Neural crest cell (in vitro differentiated cells): ENCODE results near the gene TCEAL3. TPM values are rescaled to one million over a fixed set of nuclear protein-coding genes. Genes with fewer than 3 reads are reported as not detected.
"Not testable (repeated sequence)": the region's sequence is repeated elsewhere in the genome, so short reads cannot be mapped to it uniquely, and the experiment has no call there.

Experiments used
- DNase-seq: peaks from one replicate; pipeline ENCODE4 v3.0.0; 2021; ENCODE audit warnings: low read depth, mixed read lengths, low spot score
- H3K27ac Mint-ChIP-seq: one replicate; pipeline ENCODE4 v1.8.0; 2021; ENCODE audit warnings: mild to moderate bottlenecking, mixed read lengths; ENCODE audit not compliant: unreplicated experiment
- H3K27me3 Mint-ChIP-seq: 2 replicates; pipeline ENCODE4 v1.8.0; 2021; ENCODE audit warnings: low read depth, mild to moderate bottlenecking, mixed read lengths
- H3K36me3 Mint-ChIP-seq: 2 replicates; pipeline ENCODE4 v1.8.0; 2021; ENCODE audit warnings: low read depth, mild to moderate bottlenecking, mixed read lengths
- H3K4me1 Mint-ChIP-seq: 2 replicates; pipeline ENCODE4 v1.8.0; 2021; ENCODE audit warnings: mixed read lengths
- H3K4me3 Mint-ChIP-seq: one replicate; pipeline ENCODE4 v1.8.0; 2021; ENCODE audit warnings: mild to moderate bottlenecking, mixed read lengths
- H3K9me3 Mint-ChIP-seq: 2 replicates; pipeline ENCODE4 v1.8.0; 2021; ENCODE audit warnings: mixed read lengths
- total RNA-seq: library from RNA; stranded (reverse); gene quantifications from 2 replicates; pipeline ENCODE4 v1.2.1, GENCODE V29; 2021
- TF ChIP-seq, protein P1 (sequence below): fragments of 200-600 bp; sonication (generic); conservative IDR thresholded peaks from 2 replicates; pipeline ENCODE4 v1.5.0; 2021; ENCODE audit warnings: antibody characterized with exemption, mild to moderate bottlenecking

Gene TCEAL3
- total RNA-seq, 1 donor from 2014 or later: 11.1 TPM

DNA sequence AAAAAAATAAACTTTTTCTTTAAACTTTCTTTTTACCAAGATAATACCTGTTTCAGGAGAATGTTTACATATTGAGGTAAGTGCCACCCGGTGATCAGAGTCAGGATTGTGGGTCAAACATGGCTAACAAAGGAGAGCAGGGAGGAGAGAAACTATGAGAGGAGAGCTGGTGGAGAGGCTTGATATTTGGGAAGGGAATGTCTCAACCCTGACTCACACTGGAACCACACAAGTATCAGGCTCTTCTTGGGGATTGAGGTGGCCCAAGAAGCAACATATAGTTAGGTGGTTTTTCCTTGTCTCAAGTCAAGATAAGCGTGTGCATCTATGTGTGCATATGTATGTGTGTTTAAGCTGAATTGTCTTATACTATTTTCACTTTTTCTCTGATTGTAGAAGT is 27.7 kb downstream of the TCEAL3 start:
- Mint-ChIP-seq H3K27ac (no peak overlapping the region), H3K4me1 (peaks cover 3% of the 10 kb centered on the region), H3K36me3 (peaks cover 3% of the 10 kb centered on the region), H3K27me3 (no peaks in the 10 kb centered on the region), H3K4me3 (no peak overlapping the region), H3K9me3 (no peaks in the 10 kb centered on the region)
- DNase-seq: no peak
- TF ChIP-seq, protein P1, sequence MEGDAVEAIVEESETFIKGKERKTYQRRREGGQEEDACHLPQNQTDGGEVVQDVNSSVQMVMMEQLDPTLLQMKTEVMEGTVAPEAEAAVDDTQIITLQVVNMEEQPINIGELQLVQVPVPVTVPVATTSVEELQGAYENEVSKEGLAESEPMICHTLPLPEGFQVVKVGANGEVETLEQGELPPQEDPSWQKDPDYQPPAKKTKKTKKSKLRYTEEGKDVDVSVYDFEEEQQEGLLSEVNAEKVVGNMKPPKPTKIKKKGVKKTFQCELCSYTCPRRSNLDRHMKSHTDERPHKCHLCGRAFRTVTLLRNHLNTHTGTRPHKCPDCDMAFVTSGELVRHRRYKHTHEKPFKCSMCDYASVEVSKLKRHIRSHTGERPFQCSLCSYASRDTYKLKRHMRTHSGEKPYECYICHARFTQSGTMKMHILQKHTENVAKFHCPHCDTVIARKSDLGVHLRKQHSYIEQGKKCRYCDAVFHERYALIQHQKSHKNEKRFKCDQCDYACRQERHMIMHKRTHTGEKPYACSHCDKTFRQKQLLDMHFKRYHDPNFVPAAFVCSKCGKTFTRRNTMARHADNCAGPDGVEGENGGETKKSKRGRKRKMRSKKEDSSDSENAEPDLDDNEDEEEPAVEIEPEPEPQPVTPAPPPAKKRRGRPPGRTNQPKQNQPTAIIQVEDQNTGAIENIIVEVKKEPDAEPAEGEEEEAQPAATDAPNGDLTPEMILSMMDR: no peak

DNA sequence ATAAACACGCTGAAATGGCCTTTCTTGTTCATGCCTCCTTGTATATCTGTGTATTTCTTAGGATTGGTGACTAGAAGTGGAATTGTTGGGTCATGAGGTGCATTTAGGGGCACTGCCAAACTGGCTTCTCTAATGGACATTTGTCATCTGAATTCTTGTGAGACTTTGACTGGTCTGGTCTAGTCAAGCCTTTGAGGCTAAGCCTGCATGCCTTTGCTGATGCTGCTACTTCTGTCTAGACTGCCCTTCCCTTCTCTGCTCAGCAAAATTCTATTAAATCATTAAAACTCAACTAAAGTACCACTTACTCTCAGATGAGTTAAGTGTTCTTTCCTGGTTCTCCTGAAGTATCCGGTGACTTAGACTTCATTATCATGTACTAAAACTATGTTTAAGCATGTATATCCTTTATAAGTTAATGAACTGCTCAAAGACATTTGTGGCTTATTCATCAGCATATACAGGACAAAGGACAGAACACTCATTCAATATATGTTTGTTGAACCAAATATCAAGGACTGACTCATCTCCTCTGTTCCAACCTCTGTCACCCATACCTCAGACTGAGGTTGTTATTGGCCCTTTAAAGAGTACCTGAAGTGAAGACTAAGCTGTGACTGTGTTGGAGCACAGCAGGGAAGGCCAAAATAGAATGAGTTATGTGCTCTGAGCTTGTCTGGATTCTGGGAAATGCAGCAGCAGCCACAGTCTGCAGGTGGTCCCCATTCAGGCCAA is 30.0 kb downstream of the TCEAL3 start:
- DNase-seq: no peak
- TF ChIP-seq, protein P1: no peak
- H3K27ac Mint-ChIP-seq: no peak overlapping the region
- no peaks in the 10 kb centered on the region for H3K27me3 Mint-ChIP-seq
- no peaks in the 10 kb centered on the region for H3K36me3 Mint-ChIP-seq
- no peak overlapping the region for H3K4me3 Mint-ChIP-seq
- H3K4me1 Mint-ChIP-seq: peaks cover 3% of the 10 kb centered on the region
- H3K9me3 Mint-ChIP-seq: no peaks in the 10 kb centered on the region

DNA sequence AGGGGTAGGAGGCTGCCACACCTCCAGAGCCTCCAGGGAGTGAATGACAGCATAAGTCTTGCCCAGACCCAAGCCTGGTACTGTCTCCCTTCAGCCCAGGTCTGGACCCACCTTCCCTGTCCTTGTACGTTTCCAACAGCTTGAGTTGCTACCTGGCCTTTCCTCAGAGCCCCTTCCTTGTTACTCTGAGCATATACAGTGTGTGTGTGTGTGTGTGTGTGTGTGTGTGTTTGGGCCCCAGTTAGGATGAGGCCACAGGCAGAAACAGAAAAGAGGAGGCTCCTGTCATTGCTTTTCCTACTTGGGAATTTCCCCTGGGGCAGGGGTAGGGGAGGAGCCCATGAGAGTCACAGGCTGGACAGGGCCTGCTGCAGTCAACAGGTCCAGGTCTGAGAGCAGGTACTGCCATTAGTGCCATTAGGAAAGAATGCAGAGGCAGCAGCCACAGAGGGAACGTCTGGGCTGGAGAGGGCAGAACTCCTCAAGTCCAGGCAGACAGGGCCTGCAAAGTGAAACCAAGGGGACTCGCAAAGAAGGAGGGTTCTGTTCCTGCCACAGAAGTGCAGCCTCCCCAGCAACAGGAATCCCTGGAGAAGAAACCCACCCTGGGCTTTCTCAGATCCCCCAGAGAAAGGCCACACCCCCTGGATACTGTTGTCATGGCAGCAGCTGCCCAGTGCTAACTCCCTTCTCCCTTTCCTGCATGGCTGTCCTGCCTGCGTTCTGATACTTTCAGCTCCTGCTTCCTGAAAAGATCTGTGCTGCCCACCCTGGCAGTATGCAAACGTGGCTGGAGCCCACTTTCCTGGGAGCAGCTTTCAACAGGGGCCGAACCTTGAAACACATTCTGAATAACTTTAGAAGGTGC is 30.9 kb downstream of the TCEAL3 start:
- Mint-ChIP-seq H3K27ac (peak overlapping the region; percentile 50), H3K4me3 (peak overlapping the region; percentile 61)
- not testable (repeated sequence) for H3K36me3 Mint-ChIP-seq, H3K27me3 Mint-ChIP-seq, H3K9me3 Mint-ChIP-seq, H3K4me1 Mint-ChIP-seq
- peak; percentile 48 for DNase-seq

DNA sequence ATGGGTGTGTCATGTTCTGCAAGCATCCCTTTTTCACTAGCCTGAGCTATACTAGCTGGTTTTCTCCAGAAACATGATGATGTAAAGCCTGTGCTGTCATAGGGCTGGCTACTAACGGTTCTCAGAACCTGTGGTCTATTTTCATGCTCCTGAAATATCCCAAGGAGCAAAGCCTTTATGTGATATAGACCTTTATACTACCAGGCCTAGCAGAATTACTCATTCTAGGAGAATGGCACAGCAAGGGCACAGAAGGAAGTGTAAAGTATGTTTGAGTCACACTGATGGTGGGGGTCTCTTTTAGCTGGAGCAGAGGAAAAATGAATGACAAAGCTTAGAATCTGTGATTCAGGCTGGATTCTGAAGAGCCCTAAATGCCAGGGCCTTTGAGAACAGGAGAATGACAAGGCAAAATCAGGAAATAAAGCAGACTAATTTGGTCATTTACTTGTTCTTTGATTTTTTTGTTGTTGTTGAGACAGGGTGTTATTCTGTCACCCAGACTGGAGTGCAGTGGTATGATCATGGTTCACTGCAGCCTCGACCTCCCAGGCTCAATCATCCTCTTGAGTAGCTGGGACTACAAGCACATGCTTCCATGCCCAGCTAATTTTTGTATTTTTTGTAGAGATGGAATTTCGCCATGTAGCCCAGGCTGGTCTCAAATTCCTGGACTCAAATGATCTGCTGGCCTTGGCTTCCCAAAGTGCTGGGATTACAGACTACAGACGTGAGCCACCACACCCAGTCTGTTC is 32.8 kb downstream of the TCEAL3 start:
- DNase-seq: no peak
- Mint-ChIP-seq H3K4me3 (no peak overlapping the region), H3K27ac (no peak overlapping the region), H3K36me3 (no peaks in the 10 kb centered on the region), H3K4me1 (peaks cover 3% of the 10 kb centered on the region), H3K9me3 (no peaks in the 10 kb centered on the region), H3K27me3 (peaks cover 4% of the 10 kb centered on the region)
- TF ChIP-seq, protein P1: no peak

DNA sequence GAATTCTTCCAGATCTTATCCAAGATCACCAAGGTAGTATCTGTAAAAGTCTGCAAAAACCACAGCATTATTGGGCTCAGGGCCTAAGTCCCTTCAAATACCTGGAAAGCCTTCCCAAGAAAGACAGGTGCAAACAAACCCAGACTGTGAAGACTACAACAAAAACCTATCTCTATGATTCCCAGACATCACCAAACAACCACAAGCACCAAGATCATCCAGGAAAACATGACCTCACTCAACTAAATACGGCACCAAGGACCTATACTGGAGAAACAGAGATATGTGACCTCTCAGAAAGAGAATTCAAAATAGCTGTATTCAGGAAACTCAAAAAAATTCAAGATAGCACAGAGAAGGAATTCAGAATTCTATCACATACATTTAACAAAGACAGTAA is 36.4 kb downstream of the TCEAL3 start:
- no peak for DNase-seq
- H3K4me1 Mint-ChIP-seq: peaks cover 1% of the 10 kb centered on the region
- H3K9me3 Mint-ChIP-seq: no peaks in the 10 kb centered on the region
- H3K4me3 Mint-ChIP-seq: no peak overlapping the region
- H3K27ac Mint-ChIP-seq: no peak overlapping the region
- H3K36me3 Mint-ChIP-seq: no peaks in the 10 kb centered on the region
- TF ChIP-seq, protein P1: no peak
- peaks cover 4% of the 10 kb centered on the region for H3K27me3 Mint-ChIP-seq
